Heart left ventricle (tissue), 13 donors: ENCODE data around the gene PCDHB1.

Source experiments
- CTCF ChIP-seq, 12 donors: fragments of 200-600 bp; sonication (generic) in 4 of 12; IDR thresholded peaks; one replicate each; pipeline versions ENCODE4 v1.5.0 to v1.8.0; 2018 to 2022; ENCODE audit warnings: antibody characterized with exemption in 12 of 12, mild to moderate bottlenecking in 5 of 12
- POLR2A ChIP-seq, 2 donors: fragments of 450-650 bp; IDR thresholded peaks; one replicate each; pipeline ENCODE4 v1.6.1; 2017; ENCODE audit warnings: antibody characterized with exemption in 2 of 2, mild to moderate bottlenecking in 2 of 2, moderate library complexity in 2 of 2
- donor health status: ischemic (EF 13 %, LVEDD 7.1; RV severe dilation, severe dysfunction).
- donor health status: DM: no; HTN: yes; CAD: no.
- donor health status: DM: no; HTN: no; CAD: no.
- donor health status: ischemic (EF 25% LVEDD 6.9; RV normal size, moderate dysfunction).
- donor health status: ischemic (EF 25% LVEDD 5.7; RV mildly dilated, moderate dysfunction).
- donor health status: ischemic (EF 35%, LVEDD 5.7; RV mildly dilated, moderate dysfunction).
- donor health status: nonischemic (EF 11% LVEDD 7.7; RV severe dilation, severe dysfunction).
- donor health status: DM: yes; HTN: yes; CAD: no.
- donor health status: PGD.
- donor health status: ischemic (EF 29% LVEDD 5.4; RV normal size, mild dysfunction).
- donor health status: nonischemic (EF 23%, LVEDD 6.1; RV moderate dilation, normal function).

GRCh38 chr5:141032626-141033025 lies 18.5 kb upstream of the PCDHB1 start:
- TF ChIP-seq POLR2A (IDR thresholded peaks at IDR 0.05), result no peak
- TF ChIP-seq CTCF (IDR thresholded peaks at IDR 0.05), result no peak
